DOHH2 (cell line): Measurements from ENCODE around the gene HTRA1.

Experiments
- H3F3A ChIP-seq: fragments of 200-600 bp; sonication (generic), shearing (Covaris generic); 2 replicates; pipeline ENCODE4 v1.6.0; 2016; ENCODE audit warnings: antibody characterized with exemption, mild to moderate bottlenecking; ENCODE audit not compliant: control insufficient read depth, insufficient read depth
- H3K27ac ChIP-seq: fragments of 200-600 bp; sonication (generic); 2 replicates; pipeline ENCODE4 v1.5.1; 2014; ENCODE audit warnings: low read depth, mild to moderate bottlenecking, low read length, moderate library complexity
- H3K27me3 ChIP-seq: fragments of 200-600 bp; sonication (generic); 2 replicates; pipeline ENCODE4 v1.6.1; 2014; ENCODE audit warnings: mild to moderate bottlenecking, low read length, mixed read lengths; ENCODE audit not compliant: control insufficient read depth
- H3K36me3 ChIP-seq: fragments of 200-600 bp; sonication (generic); 2 replicates; pipeline ENCODE4 v1.6.1; 2014; ENCODE audit warnings: mild to moderate bottlenecking, low read length, moderate library complexity, mixed read lengths; ENCODE audit not compliant: control insufficient read depth
- H3K4me1 ChIP-seq: fragments of 200-600 bp; sonication (generic); 2 replicates; pipeline ENCODE4 v1.6.1; 2014; ENCODE audit warnings: mild to moderate bottlenecking, low read length, mixed read lengths; ENCODE audit not compliant: control insufficient read depth
- H3K4me2 ChIP-seq: fragments of 200-600 bp; sonication (generic); 2 replicates; pipeline ENCODE4 v1.6.0; 2014; ENCODE audit warnings: mild to moderate bottlenecking, low read length, moderate library complexity
- H3K4me3 ChIP-seq: fragments of 200-600 bp; sonication (generic); 2 replicates; pipeline ENCODE4 v1.5.1; 2014; ENCODE audit warnings: mild to moderate bottlenecking, low read length, mixed read lengths
- H3K79me2 ChIP-seq: fragments of 200-600 bp; sonication (generic); 2 replicates; pipeline ENCODE4 v1.6.1; 2014; ENCODE audit warnings: mild to moderate bottlenecking, low read length, mixed read lengths; ENCODE audit not compliant: control insufficient read depth
- H3K9me2 ChIP-seq: fragments of 200-600 bp; sonication (generic); replicated peaks from 2 replicates; pipeline ENCODE4 v1.6.1; 2014; ENCODE audit warnings: mild to moderate bottlenecking, low read length, mixed read lengths; ENCODE audit not compliant: control insufficient read depth
- H3K9me3 ChIP-seq: fragments of 200-600 bp; sonication (generic); 2 replicates; pipeline ENCODE4 v1.6.1; 2014; ENCODE audit warnings: antibody characterized with exemption, low read length, mixed read lengths; ENCODE audit not compliant: control insufficient read depth, insufficient read depth
- H4K20me1 ChIP-seq: fragments of 200-600 bp; sonication (generic); 2 replicates; pipeline ENCODE4 v1.6.0; 2014; ENCODE audit warnings: low read depth, mild to moderate bottlenecking, antibody characterized with exemption, low read length, moderate library complexity; ENCODE audit not compliant: control insufficient read depth, insufficient read depth
- EZH2phosphoT487 ChIP-seq: fragments of 200-600 bp; sonication (generic); IDR thresholded peaks from 2 replicates; pipeline ENCODE4 v1.6.1; 2017; ENCODE audit warnings: borderline replicate concordance, mild to moderate bottlenecking, antibody characterized with exemption, low read length, moderate library complexity, mixed read lengths
- TF ChIP-seq, protein P1 (sequence below): fragments of 200-600 bp; sonication (generic); IDR thresholded peaks from one replicate; pipeline ENCODE4 v1.5.1; 2014; ENCODE audit warnings: antibody characterized with exemption, mild to moderate bottlenecking, low read depth, low read length; ENCODE audit not compliant: poor library complexity, severe bottlenecking

HTRA1 gene

DNA sequence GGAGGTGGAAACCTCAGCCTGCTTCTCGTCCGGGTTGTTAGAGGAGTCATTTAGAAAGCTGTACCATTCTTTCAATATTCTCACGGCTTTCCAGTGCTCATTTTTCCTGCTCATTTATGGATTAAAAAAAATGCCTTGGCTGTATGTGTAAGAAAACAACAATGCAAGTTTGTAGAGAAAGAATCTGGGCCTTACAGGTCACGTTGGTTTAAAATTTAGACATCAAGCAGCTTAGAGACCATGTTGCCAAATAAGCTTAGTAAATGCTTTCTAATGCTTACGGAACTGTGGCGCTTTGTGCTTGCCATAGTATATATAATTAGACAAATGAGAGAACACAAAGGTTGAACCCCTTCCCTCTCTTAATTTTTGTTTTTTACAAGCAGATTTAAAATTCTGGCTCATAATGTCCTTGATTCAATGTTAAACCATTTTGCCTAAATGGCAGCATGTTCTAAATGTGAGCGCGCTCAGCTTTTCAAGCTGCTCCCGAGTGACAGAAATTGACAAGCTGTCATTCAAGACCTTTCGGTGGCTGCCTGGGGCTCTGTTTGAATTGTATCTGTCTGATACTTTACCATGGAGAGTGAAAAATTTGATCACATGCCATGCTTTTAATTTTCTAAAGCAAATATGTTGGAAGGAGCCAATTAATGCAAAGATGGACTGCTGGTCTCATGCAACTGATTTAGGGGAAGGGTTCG is 5.8 kb upstream of the HTRA1 start:
- Histone ChIP-seq H3K4me2 (no peak overlapping the region), H3K9me3 (no peaks in the 10 kb centered on the region), H3F3A (no peaks in the 10 kb centered on the region), H3K4me3 (no peak overlapping the region), H3K79me2 (no peaks in the 10 kb centered on the region), H3K4me1 (no peaks in the 10 kb centered on the region), H4K20me1 (no peaks in the 10 kb centered on the region), H3K36me3 (no peaks in the 10 kb centered on the region), H3K9me2 (no peaks in the 10 kb centered on the region), H3K27me3 (peaks cover 26% of the 10 kb centered on the region), H3K27ac (no peak overlapping the region)
- TF ChIP-seq, protein P1, sequence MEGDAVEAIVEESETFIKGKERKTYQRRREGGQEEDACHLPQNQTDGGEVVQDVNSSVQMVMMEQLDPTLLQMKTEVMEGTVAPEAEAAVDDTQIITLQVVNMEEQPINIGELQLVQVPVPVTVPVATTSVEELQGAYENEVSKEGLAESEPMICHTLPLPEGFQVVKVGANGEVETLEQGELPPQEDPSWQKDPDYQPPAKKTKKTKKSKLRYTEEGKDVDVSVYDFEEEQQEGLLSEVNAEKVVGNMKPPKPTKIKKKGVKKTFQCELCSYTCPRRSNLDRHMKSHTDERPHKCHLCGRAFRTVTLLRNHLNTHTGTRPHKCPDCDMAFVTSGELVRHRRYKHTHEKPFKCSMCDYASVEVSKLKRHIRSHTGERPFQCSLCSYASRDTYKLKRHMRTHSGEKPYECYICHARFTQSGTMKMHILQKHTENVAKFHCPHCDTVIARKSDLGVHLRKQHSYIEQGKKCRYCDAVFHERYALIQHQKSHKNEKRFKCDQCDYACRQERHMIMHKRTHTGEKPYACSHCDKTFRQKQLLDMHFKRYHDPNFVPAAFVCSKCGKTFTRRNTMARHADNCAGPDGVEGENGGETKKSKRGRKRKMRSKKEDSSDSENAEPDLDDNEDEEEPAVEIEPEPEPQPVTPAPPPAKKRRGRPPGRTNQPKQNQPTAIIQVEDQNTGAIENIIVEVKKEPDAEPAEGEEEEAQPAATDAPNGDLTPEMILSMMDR: no peak
- no peak for TF ChIP-seq EZH2phosphoT487

DNA sequence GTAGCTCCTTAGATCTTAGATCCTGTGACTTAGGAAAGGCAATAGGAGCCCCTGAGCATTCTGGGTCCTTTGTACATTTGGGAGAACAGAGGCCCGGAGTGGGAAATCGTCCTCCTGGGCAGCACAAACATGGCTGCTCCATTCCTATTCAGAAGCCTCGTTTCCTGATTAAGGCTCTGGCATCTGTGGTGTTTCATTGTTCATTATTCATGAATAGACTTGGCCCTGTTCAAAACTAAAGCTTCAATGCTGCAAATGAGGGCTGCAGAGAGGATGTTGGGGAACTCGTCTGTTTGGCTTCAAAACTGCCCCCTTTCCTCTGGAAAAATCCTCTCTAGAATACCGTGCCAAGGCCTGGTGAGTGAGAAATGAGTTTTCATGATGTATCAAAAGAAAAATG is 3.4 kb upstream of the HTRA1 start:
- no peak overlapping the region for H3K4me2 ChIP-seq
- H3K9me2 ChIP-seq: no peaks in the 10 kb centered on the region
- H3K4me3 ChIP-seq: no peak overlapping the region
- no peaks in the 10 kb centered on the region for H3K36me3 ChIP-seq
- H3K27ac ChIP-seq: no peak overlapping the region
- H4K20me1 ChIP-seq: no peaks in the 10 kb centered on the region
- no peaks in the 10 kb centered on the region for H3K79me2 ChIP-seq
- H3K4me1 ChIP-seq: no peaks in the 10 kb centered on the region
- peaks cover 23% of the 10 kb centered on the region for H3K27me3 ChIP-seq
- TF ChIP-seq EZH2phosphoT487: no peak
- TF ChIP-seq, protein P1: no peak
- H3F3A ChIP-seq: no peaks in the 10 kb centered on the region
- H3K9me3 ChIP-seq: no peaks in the 10 kb centered on the region

DNA sequence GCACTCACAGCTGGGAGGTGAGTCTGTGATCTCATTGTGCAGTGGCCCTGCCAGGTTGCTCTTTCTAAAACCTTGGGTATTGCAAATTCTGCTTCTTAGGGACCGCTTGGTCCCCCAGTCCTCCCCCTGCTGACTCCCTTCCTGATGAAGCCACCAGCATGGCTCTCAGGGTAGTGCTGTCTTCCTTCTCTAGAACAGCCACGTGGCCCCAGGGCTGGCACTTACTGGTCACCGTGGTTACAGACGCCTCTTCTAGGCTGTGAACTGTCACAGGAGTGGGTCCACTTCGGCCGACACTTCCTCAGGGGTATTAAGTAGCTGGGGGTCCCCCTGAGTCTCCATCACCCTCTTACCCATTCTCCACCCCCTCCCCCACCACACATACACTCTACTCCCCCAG is 2.7 kb upstream of the HTRA1 start:
- Histone ChIP-seq H3K4me1 (no peaks in the 10 kb centered on the region), H3K79me2 (no peaks in the 10 kb centered on the region), H3K4me3 (no peak overlapping the region), H3K27me3 (peaks cover 23% of the 10 kb centered on the region), H3K9me2 (no peaks in the 10 kb centered on the region), H3K9me3 (no peaks in the 10 kb centered on the region), H4K20me1 (no peaks in the 10 kb centered on the region), H3F3A (no peaks in the 10 kb centered on the region), H3K36me3 (no peaks in the 10 kb centered on the region), H3K4me2 (no peak overlapping the region), H3K27ac (no peak overlapping the region)
- TF ChIP-seq EZH2phosphoT487: no peak
- TF ChIP-seq, protein P1: no peak
